ENCODE data around the gene APOO.
"Not testable (repeated sequence)": the region's sequence is repeated elsewhere in the genome, so short reads cannot be mapped to it uniquely, and the experiment has no call there.

Gene APOO

DNA sequence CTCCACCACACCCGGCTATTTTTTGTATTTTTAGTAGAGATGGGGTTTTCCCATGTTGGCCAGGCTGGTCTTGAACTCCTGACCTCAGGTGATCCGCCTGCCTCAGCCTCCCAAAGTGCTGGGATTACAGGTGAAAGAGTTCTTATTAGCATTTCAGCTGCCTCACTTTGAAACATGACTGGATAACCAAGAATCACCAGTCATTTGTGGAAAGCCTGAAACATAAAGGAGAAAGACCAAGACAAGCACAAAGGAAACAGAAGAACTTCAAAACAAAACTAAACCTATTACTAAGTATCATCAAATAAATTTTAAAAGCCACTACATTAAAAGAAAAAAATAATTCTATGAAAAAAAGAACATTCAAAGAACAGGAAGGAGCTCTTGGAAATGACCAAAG lies 45.8 kb downstream of the APOO start:
- H3K4me1 ChIP-seq (ENCODE audit: control insufficient read depth, insufficient read depth, low read length); H3K4me3 ChIP-seq (ENCODE audit: insufficient read depth, low read depth, low read length); H3K27me3 ChIP-seq (ENCODE audit: control insufficient read depth, insufficient read depth, low read length, poor library complexity, severe bottlenecking); H3K9me3 ChIP-seq (ENCODE audit: control insufficient read depth, low read length); H3K36me3 ChIP-seq (ENCODE audit: control insufficient read depth, insufficient read depth, low read length); H3K27ac ChIP-seq (ENCODE audit: insufficient read depth, low read depth, low read length, poor library complexity, severe bottlenecking): not testable (repeated sequence)
- 81 to 100% methylated on average over 1 to 2 of the region's 2 CpGs for WGBS, 2 experiments

DNA sequence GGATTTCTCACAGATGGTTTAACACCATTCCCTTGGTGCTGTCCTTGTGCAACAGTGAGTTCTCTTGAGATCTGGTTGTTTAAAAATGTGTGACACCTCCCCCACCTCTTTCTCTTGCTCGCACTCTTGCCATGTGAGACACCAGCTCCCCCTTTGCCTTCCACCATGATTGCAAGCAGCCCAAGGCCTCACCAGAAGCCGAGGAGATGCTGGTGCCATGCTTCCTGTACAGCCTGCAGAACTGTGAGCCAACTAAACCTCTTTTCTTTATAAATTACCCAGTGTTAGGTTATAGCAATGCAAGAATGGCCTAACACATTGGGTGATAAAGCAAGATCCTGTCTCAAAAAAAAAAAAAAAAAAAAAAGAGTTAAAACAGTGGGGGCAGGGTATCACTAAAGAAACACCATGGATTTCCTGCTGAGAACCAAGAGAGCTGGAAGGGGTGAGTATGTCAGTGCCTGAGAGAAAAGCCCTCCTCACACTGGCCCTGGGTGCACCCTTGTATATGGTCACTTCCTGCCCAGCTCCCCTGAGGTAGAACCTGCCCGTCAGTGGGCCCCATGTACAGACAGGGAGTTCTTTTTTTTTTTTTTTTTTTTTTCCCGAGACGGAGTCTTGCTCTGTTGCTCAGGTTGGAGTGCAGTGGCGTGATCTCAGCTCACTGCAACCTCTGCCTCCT lies 46.4 kb downstream of the APOO start:
- Histone ChIP-seq H3K4me1 (ENCODE audit: control insufficient read depth, insufficient read depth, low read length) (no peaks in the 10 kb centered on the region), H3K9me3 (ENCODE audit: control insufficient read depth, low read length) (no peaks in the 10 kb centered on the region), H3K27ac (ENCODE audit: insufficient read depth, low read depth, low read length, poor library complexity, severe bottlenecking) (no peak overlapping the region), H3K4me3 (ENCODE audit: insufficient read depth, low read depth, low read length) (no peak overlapping the region), H3K36me3 (ENCODE audit: control insufficient read depth, insufficient read depth, low read length) (no peaks in the 10 kb centered on the region), H3K27me3 (ENCODE audit: control insufficient read depth, insufficient read depth, low read length, poor library complexity, severe bottlenecking) (no peaks in the 10 kb centered on the region)
- 85 to 88% methylated on average over 4 to 5 of the region's 6 CpGs for WGBS, 2 experiments

GRCh38 chrX:23859238-23859637 lies 48.5 kb downstream of the APOO start:
- not testable (repeated sequence) for H3K9me3 ChIP-seq (ENCODE audit: control insufficient read depth, low read length); H3K36me3 ChIP-seq (ENCODE audit: control insufficient read depth, insufficient read depth, low read length); H3K4me1 ChIP-seq (ENCODE audit: control insufficient read depth, insufficient read depth, low read length); H3K27me3 ChIP-seq (ENCODE audit: control insufficient read depth, insufficient read depth, low read length, poor library complexity, severe bottlenecking); H3K4me3 ChIP-seq (ENCODE audit: insufficient read depth, low read depth, low read length); H3K27ac ChIP-seq (ENCODE audit: insufficient read depth, low read depth, low read length, poor library complexity, severe bottlenecking)
- 95 to 96% methylated on average over 7 of the region's 7 CpGs for WGBS, 2 experiments

GRCh38 chrX:23857935-23858334 lies 49.8 kb downstream of the APOO start:
- H3K4me1 ChIP-seq (ENCODE audit: control insufficient read depth, insufficient read depth, low read length) = no peaks in the 10 kb centered on the region
- H3K9me3 ChIP-seq (ENCODE audit: control insufficient read depth, low read length) = no peaks in the 10 kb centered on the region
- no peaks in the 10 kb centered on the region for H3K27me3 ChIP-seq (ENCODE audit: control insufficient read depth, insufficient read depth, low read length, poor library complexity, severe bottlenecking)
- no peak overlapping the region for H3K4me3 ChIP-seq (ENCODE audit: insufficient read depth, low read depth, low read length)
- no peak overlapping the region for H3K27ac ChIP-seq (ENCODE audit: insufficient read depth, low read depth, low read length, poor library complexity, severe bottlenecking)
- no peaks in the 10 kb centered on the region for H3K36me3 ChIP-seq (ENCODE audit: control insufficient read depth, insufficient read depth, low read length)
- 99 to 100% methylated on average over 5 of the region's 5 CpGs for WGBS, 2 experiments

- no peaks in the 10 kb centered on the region for H3K36me3 ChIP-seq (ENCODE audit: control insufficient read depth, insufficient read depth, low read length)
- H3K27me3 ChIP-seq (ENCODE audit: control insufficient read depth, insufficient read depth, low read length, poor library complexity, severe bottlenecking) = no peaks in the 10 kb centered on the region
- H3K4me1 ChIP-seq (ENCODE audit: control insufficient read depth, insufficient read depth, low read length) = no peaks in the 10 kb centered on the region
- no peaks in the 10 kb centered on the region for H3K9me3 ChIP-seq (ENCODE audit: control insufficient read depth, low read length)
- no peak overlapping the region for H3K4me3 ChIP-seq (ENCODE audit: insufficient read depth, low read depth, low read length)
- no peak overlapping the region for H3K27ac ChIP-seq (ENCODE audit: insufficient read depth, low read depth, low read length, poor library complexity, severe bottlenecking)
Measured at GRCh38 chrX:23857363-23857762, 50.4 kb downstream of the APOO start.

DNA sequence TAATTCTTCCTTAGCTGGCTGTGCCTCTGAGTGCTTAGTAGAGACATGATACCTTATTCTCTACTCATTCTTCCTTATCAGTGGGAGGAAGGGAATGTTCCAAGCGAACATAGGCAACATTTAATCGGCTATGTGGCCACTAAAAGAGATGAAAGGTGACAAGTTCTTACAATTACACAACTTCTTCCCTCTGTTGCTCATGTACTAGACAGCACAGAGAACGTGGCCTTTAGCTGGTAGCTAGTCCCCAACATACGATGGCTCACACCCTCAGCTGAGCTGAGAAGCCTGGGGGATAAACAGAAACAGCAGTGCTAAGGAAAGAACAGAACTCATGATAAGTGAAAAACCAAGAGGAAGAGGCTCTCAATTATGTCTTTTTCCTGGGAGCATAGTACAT lies 52.2 kb downstream of the APOO start:
- H3K4me3 ChIP-seq (ENCODE audit: insufficient read depth, low read depth, low read length) = no peak overlapping the region
- H3K27ac ChIP-seq (ENCODE audit: insufficient read depth, low read depth, low read length, poor library complexity, severe bottlenecking) = no peak overlapping the region
- no peaks in the 10 kb centered on the region for H3K36me3 ChIP-seq (ENCODE audit: control insufficient read depth, insufficient read depth, low read length)
- no peaks in the 10 kb centered on the region for H3K9me3 ChIP-seq (ENCODE audit: control insufficient read depth, low read length)
- no peaks in the 10 kb centered on the region for H3K4me1 ChIP-seq (ENCODE audit: control insufficient read depth, insufficient read depth, low read length)
- no peaks in the 10 kb centered on the region for H3K27me3 ChIP-seq (ENCODE audit: control insufficient read depth, insufficient read depth, low read length, poor library complexity, severe bottlenecking)
- 92 to 98% methylated on average over 4 of the region's 4 CpGs for WGBS, 2 experiments

DNA sequence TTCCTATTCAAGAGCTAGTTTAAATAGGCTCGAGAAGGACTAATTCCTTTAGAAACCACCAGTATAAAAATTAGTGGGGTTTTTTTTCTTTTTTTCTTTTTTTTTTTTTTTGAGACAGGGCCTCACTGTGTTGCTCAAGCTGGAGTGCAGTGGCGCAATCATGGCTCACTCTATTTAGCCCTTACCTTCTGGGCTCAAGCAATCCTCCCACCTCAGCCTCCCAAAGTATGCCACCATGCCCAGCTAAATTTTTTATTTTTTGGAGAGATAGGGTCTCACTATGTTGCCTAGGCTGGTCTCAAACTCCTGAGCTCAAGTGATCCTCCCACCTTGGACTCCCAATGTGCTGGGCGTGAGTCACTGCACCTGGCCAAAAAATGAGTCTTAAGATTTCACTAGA lies 52.8 kb downstream of the APOO start:
- Histone ChIP-seq H3K27ac (ENCODE audit: insufficient read depth, low read depth, low read length, poor library complexity, severe bottlenecking) (no peak overlapping the region), H3K27me3 (ENCODE audit: control insufficient read depth, insufficient read depth, low read length, poor library complexity, severe bottlenecking) (no peaks in the 10 kb centered on the region), H3K4me1 (ENCODE audit: control insufficient read depth, insufficient read depth, low read length) (no peaks in the 10 kb centered on the region), H3K4me3 (ENCODE audit: insufficient read depth, low read depth, low read length) (no peak overlapping the region), H3K9me3 (ENCODE audit: control insufficient read depth, low read length) (no peaks in the 10 kb centered on the region), H3K36me3 (ENCODE audit: control insufficient read depth, insufficient read depth, low read length) (no peaks in the 10 kb centered on the region)
- WGBS, 2 experiments = 100% methylated on average over 1 to 2 of the region's 3 CpGs

DNA sequence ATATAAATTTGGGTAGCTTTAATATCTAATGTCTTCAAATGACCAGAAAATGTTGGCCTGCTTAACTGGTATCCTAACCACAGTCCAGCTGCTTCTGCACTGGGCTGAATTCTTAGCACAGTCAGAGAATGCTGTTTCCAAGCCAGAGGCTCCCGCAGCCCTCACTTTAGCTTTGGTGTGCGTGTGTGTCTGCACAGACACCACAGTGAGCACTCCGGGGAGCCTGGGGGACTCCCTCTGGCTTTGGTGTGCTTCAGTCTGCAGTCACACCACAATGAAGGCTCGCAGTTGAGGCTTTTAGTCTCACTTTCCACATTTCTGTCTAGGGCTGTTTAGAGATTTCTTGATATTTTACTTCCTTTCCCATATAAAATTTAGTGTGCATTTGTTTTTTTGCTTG lies 53.6 kb downstream of the APOO start:
- no peak overlapping the region for H3K27ac ChIP-seq (ENCODE audit: insufficient read depth, low read depth, low read length, poor library complexity, severe bottlenecking)
- H3K4me1 ChIP-seq (ENCODE audit: control insufficient read depth, insufficient read depth, low read length) = no peaks in the 10 kb centered on the region
- H3K27me3 ChIP-seq (ENCODE audit: control insufficient read depth, insufficient read depth, low read length, poor library complexity, severe bottlenecking) = no peaks in the 10 kb centered on the region
- no peaks in the 10 kb centered on the region for H3K36me3 ChIP-seq (ENCODE audit: control insufficient read depth, insufficient read depth, low read length)
- H3K9me3 ChIP-seq (ENCODE audit: control insufficient read depth, low read length) = no peaks in the 10 kb centered on the region
- H3K4me3 ChIP-seq (ENCODE audit: insufficient read depth, low read depth, low read length) = no peak overlapping the region
- 92 to 96% methylated on average over 3 to 4 of the region's 4 CpGs for WGBS, 2 experiments

DNA sequence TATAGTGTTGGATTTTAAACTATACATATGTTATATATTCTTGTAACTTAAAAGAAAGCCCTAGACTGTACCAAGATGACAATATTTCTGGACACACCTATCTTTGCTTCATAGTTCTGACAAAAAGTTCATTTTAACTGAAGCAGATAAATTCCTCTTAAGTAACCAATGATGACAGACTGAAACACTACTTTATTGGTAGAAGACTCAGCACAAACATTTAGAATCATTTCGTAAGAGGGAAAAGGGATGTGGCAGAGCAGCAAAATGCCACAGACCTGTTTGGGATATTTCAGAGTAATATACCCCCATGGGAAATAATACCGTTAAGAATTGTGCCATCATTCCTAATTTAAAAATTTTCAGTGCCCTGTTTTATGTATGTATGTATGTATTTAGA lies 56.2 kb downstream of the APOO start:
- H3K27me3 ChIP-seq (ENCODE audit: control insufficient read depth, insufficient read depth, low read length, poor library complexity, severe bottlenecking) = no peaks in the 10 kb centered on the region
- no peaks in the 10 kb centered on the region for H3K36me3 ChIP-seq (ENCODE audit: control insufficient read depth, insufficient read depth, low read length)
- H3K4me1 ChIP-seq (ENCODE audit: control insufficient read depth, insufficient read depth, low read length) = no peaks in the 10 kb centered on the region
- 95% methylated on average over 2 of the region's 2 CpGs; no CpG with 5 or more reads in 1 of the 2 experiments for WGBS, 2 experiments
- no peak overlapping the region for H3K4me3 ChIP-seq (ENCODE audit: insufficient read depth, low read depth, low read length)
- H3K9me3 ChIP-seq (ENCODE audit: control insufficient read depth, low read length) = no peaks in the 10 kb centered on the region
- H3K27ac ChIP-seq (ENCODE audit: insufficient read depth, low read depth, low read length, poor library complexity, severe bottlenecking) = no peak overlapping the region

DNA sequence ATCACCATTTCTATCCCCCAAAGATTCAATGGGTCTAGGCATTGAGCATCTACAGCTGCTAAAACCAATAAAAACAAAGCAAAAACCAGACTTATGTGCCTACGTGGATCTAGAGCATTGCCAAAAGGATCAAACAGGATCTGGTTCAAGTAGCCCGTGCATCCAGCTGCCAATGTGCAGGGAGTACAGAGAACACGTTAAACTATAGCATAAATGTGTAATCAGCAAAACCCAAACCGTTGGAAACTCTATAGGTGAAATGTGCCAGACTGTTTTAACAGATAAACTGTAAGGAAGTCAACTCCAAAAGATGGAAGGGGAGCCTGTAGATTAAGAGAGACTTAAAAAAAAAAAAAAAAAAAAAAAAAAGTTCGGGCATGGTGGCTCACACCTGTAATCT lies 58.5 kb downstream of the APOO start:
- Histone ChIP-seq H3K36me3 (ENCODE audit: control insufficient read depth, insufficient read depth, low read length) (no peaks in the 10 kb centered on the region), H3K27ac (ENCODE audit: insufficient read depth, low read depth, low read length, poor library complexity, severe bottlenecking) (no peak overlapping the region), H3K9me3 (ENCODE audit: control insufficient read depth, low read length) (no peaks in the 10 kb centered on the region), H3K4me1 (ENCODE audit: control insufficient read depth, insufficient read depth, low read length) (no peaks in the 10 kb centered on the region), H3K4me3 (ENCODE audit: insufficient read depth, low read depth, low read length) (no peak overlapping the region), H3K27me3 (ENCODE audit: control insufficient read depth, insufficient read depth, low read length, poor library complexity, severe bottlenecking) (no peaks in the 10 kb centered on the region)
- WGBS, 2 experiments = 92 to 96% methylated on average over 5 of the region's 5 CpGs

DNA sequence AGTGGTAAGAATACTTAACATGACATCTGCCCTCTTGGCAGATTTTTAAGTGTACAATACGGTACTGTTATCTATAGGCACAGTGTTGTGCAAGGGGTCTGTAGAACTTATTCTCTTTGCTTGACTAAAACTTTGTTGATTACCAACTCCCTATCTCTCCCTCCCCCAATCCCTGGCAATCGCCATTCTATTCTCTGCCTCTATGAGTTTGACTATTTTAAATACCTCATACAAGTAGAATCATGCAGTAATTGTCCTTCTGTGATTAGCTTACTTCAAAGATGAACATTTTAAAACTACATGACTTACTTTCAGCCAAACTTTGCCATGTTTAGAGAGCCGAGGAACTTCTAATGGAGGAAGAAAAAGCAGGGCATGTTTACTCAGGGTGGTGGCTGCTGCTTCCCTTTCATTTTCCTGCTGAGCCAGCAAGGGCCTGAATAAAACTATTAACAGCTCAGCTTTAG lies 62.4 kb downstream of the APOO start:
- H3K27ac ChIP-seq (ENCODE audit: insufficient read depth, low read depth, low read length, poor library complexity, severe bottlenecking) = no peak overlapping the region
- no peaks in the 10 kb centered on the region for H3K36me3 ChIP-seq (ENCODE audit: control insufficient read depth, insufficient read depth, low read length)
- H3K27me3 ChIP-seq (ENCODE audit: control insufficient read depth, insufficient read depth, low read length, poor library complexity, severe bottlenecking) = no peaks in the 10 kb centered on the region
- WGBS, 2 experiments = 58 to 74% methylated on average over 3 of the region's 3 CpGs
- H3K4me1 ChIP-seq (ENCODE audit: control insufficient read depth, insufficient read depth, low read length) = no peaks in the 10 kb centered on the region
- H3K4me3 ChIP-seq (ENCODE audit: insufficient read depth, low read depth, low read length) = no peak overlapping the region
- H3K9me3 ChIP-seq (ENCODE audit: control insufficient read depth, low read length) = no peaks in the 10 kb centered on the region
